Activated CD8-positive, alpha-beta memory T cell treated with anti-CD3 and anti-CD28 coated beads, Interleukin-2, amount 50 U/mL, for 24 hours (primary cell): ENCODE data around the gene CAVIN2.

ENCODE experiments used
- DNase-seq: peaks from one replicate; pipeline ENCODE4 v3.0.0-alpha.2; 2020; ENCODE audit errors: extremely low read depth

The CAVIN2 gene, protein sequence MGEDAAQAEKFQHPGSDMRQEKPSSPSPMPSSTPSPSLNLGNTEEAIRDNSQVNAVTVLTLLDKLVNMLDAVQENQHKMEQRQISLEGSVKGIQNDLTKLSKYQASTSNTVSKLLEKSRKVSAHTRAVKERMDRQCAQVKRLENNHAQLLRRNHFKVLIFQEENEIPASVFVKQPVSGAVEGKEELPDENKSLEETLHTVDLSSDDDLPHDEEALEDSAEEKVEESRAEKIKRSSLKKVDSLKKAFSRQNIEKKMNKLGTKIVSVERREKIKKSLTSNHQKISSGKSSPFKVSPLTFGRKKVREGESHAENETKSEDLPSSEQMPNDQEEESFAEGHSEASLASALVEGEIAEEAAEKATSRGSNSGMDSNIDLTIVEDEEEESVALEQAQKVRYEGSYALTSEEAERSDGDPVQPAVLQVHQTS

DNA sequence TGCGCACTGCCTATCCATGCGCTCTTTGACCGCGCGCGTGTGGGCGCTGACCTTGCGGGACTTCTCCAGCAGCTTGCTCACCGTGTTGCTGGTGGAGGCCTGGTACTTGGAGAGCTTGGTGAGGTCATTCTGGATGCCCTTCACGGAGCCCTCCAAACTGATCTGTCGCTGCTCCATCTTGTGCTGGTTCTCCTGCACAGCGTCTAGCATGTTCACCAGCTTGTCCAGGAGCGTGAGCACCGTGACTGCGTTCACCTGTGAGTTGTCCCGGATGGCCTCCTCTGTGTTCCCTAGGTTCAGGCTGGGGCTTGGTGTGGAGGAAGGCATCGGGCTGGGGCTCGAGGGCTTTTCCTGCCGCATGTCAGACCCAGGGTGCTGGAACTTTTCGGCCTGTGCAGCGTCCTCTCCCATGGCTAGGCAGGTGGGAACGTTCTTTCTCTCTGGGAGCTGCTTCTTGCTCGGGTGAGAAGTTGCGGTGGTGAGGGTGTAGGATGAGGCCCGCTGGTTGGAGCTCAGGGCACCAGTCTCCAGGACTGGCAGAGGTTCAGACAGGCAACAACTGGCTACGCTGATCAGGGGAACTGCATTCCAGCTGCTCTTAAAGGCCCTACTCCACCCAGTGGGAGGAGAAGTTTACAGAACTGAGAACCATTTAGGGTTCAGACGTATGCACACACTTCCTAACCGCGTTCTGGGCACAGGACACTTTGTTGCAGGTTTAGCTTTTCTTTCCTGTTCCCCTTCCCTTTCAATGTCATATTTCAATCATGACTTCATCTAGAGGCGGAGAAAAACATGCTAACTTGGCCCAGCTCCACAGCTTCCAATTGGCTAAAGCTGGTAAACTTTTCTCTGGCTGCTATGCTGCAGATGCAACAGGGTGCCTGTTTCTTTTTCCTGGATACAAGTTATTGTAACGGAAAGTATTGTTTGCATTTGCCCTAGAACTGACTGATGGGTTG lies at the start of gene CAVIN2:
Gene CAVIN2 (minus strand): TSS at position 574 of the 962 bp plus-strand sequence. CDS start 163 bp downstream, at position 411.
- no peak for DNase-seq

DNA sequence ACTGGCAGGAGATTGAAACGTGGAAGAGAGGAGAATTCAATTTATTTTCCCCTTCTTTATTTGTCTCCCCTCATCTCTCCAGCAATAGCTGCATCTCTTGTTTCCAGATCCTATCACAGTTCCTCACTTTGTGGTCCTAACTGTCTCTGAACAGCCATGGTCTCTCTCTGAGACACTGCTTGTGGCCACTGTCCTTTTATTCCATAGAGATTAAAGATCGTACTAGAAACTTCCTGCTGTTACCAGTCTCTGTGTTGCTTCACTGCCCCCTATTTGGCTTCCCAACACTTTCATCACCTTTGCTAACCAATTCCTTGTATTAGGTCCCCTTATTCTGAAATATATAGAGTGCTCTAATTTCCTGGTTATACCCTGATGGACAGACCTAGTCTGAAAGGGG lies 48.9 kb upstream of the CAVIN2 start:
- no peak for DNase-seq

DNA sequence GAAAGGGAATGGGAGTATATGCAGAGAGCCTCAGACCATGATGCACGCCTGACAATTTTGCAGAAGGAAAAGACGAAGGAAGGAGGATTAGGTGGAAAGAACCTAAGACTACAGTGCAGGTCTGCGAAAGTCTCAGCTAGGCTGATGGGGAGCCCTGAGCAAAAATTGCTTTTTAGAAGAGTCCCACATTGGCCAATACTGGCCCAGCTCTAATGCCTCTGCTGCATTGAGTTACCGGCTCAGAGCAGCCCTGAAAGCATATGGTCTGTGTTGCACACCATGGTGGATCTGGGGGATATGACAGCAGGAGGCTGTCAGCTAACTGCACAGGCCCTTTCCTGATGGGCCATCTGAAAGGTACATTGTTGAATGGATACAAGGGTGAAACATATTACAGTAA lies 48.3 kb upstream of the CAVIN2 start:
- DNase-seq, result no peak

DNA sequence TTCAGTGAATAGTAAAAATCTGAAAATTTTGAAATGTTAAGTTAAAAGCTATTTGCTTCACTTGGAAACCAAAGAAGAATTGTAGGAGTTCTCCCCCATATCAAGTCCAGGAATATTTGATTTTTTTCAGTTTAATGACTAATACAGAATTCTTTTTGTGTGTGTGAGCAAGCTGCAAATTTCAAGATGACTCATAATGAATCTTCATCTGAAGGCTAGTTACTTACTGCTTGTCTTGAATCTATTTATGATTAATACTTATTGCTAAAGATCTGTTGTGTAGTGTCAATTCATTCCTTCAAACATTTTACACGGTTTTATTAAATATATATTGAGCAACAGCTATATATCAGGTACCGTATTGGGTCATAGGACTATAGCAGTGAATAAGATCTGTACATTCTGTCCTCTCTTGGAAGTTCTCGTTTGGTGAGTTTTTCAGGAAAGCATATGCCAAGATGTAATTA lies 47.8 kb upstream of the CAVIN2 start:
- DNase-seq, result no peak

DNA sequence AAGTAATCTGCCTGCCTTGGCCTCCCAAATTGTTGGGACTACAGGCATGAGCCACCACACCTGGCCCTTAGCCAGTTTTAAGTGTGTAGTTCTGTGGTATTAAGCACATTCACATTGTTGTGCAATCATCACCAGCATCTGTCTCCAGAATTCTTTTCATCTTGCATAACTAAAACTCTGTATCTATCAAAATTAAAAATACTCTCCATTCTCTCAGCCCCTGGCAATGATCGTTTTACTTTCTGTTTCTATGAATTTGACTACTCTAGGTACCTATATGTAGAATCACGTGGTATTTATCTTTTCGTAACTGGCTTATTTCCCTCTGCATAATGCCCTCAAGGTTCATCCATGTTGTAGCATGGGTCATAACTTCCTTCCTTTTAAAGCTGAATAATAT lies 45.5 kb upstream of the CAVIN2 start:
- no peak for DNase-seq

DNA sequence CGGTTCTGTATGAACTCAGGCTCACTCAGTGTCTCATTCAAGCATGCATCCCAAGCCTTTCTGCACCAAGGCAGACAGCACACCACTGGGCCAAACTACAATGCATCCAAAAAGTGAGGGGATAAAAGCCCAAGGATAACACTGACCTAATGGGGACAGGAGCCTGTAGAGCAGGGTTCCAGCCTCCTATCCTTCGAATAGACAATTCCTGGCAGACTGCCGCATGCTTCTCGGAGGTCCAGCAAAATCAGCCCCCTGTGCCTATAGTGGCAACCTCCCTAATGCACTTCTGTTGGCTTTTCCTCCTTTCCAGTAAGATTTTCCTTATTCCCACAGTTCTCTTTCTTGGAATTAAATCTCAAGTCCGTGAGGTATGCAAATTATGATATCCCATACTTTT lies 44.8 kb upstream of the CAVIN2 start:
- DNase-seq, result no peak

DNA sequence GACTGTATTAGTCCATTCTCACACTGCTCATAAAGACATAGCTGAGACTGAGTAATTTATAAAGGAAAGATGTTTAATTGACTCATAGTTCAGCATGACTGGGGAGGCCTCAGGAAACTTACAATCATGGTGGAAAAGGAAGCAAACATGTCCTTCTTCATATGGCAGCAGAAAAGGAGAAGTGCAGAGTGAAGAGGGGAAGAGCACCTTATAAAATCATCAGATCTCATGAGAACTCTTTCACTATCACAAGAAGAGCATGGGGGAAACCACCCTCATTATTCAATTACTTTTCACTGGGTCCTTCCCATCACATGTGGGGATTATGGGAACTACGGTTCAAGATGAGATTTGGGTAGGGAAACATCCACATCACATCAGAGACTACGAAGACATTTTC lies 43.0 kb upstream of the CAVIN2 start:
- no peak for DNase-seq

DNA sequence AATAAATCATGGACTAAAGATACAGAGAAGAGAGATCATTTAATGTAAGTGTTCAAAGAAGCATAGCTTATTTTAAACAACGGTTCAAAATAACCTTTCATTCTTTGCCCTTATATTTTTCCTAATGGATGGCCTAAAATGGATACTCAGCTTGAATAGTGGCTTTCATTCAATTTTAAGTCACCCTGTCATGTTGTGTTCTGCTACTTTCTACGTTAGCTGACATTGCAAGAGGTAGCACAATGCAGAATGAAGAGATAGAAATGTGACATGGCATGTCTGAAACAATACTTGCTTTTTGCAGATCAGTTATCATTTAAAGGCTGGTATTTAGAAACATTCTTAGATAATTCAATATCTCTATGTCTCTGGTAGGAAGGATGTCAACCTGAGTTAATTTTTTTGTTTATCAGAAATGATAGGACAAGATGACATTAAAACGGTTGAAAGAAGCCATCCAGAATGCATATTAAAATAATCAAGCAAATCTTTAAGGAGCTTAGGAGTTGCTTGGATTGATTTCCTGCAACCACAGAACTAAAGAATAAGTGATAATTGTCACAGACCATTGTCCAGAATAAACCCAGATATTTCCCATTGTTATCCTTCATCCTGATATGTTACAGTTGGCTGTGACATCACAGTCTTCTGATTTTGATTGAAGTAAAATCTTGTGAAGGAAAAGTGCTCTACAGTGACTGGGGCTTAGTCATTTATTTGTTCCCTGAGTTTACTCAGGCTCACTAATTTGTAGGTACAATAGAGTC lies 41.7 kb upstream of the CAVIN2 start:
- DNase-seq, result no peak

DNA sequence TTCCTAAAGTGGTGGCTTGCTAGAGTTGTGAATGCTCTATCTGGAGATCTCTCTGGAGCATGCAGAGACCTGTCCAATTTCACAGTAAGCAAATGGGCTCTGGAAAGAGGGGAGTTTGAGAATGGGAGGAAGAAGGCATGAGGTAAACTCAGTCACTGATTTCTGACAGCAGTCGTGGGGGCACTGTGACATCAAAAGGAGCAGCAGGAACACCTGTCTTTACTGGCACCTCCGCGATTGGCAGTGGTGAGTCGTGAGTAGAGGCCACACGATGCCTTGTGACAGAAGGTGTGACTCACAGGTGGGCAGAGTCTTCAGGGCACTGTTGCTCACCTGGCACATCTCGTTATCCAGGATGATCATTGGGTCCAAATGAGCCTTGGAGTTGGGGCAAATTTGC lies 38.8 kb upstream of the CAVIN2 start:
- DNase-seq, result no peak

DNA sequence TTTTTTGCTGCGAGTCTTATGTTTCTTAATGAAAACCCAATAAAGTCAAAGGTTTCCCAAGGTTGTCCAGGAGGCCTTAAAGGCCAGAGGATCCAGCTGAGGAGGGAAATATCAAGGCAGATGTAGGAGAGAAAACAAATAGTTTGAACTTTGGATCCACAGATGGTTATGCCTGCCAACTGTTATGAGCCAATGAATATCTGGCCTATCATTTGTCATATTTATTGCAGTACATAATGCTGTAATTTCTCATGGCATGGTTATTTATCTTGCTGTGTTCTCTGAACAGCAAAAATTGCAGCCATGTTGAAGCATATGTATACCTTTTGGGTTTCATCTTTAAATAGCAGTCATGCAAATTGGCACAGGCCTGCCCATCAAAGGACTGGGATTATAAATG lies 38.2 kb upstream of the CAVIN2 start:
- DNase-seq, result no peak

DNA sequence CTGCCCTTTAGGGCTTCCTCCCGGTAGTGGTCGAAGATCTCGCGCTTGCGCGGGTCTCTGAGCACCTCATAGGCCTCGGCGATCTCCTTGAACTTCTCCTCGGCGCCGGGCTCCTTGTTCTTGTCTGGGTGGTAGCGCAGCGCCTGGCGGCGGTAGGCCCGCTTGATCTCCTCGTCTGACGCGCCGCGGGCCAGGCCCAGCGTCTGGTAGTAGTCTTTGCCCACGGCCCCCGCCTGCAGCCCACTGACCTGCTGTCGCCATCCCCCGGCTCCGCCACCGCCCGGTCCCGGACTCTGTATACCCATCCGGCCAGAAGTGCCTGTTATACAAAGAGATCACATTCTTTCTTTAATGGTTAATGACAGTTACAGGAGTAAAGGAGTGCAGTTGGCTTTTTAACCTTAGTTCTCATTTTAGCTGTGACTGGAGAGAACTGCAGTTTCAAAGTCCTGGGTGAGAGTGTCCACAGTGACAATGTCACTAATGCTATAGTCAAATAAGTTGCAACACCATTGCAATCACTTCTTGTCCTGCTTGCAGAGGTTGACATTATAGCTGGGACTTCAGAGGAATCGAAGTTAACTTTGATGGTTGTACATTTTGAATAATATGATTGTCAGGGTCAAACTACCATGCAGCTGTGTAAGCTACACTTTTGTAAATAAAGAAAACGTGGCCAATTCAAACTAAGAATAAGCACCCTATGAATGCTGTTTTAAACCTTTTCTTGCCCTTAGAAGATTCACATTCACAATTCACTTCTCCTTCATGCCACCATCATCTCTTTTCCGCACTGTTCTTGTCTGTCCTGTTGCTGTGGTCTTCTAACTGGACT lies 35.3 kb upstream of the CAVIN2 start:
- DNase-seq, result no peak

DNA sequence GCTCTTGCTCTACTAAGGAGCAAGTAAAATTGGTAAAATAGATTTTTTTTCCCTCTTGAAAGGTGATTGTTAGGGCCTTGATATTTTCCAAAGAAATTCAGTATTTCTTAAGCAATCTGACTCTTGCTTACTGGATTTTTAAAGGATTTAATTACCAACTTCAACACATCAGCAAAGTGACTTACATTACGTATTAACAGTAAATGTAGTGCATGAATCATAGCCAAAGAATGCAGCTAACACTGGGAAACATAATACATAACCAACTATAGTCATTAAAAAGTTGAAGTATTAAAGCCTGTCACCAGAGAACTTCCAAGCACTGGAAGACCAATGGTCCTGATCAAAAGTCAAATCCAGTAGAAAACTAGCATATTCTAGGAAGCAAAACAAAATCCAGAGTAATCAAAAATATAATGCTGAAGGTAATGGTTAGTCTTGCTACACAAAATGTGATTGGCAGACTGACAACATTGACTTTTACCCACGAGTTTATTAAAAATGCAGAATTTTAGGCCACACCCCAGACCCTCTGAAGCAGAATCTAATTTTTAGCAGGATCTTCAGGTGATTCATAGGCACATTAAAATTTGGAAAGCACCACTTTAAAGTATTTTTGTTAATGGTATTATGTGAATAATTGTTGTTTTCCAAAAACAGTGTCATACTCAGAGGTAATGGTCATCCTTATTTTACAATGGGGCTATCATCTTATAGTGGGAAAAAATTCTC lies 31.8 kb upstream of the CAVIN2 start:
- DNase-seq, result no peak

DNA sequence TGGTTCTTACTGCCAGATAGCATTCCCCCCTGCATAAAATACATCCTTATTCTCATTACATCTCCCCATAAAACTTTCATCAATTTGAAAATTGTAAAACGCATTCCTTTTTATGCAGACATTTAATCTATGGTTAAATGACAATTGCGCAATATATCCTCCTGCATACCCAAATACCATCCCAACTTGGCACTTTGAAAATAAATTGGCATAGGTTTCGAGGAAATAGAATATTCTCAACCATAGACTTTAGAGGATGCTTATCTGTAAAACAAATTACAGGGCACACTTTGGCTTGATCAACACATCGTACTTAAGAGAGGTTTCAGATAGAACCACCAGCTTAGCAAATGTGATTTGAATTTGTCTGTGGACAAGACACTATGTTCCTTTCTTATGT lies 31.0 kb upstream of the CAVIN2 start:
- no peak for DNase-seq

DNA sequence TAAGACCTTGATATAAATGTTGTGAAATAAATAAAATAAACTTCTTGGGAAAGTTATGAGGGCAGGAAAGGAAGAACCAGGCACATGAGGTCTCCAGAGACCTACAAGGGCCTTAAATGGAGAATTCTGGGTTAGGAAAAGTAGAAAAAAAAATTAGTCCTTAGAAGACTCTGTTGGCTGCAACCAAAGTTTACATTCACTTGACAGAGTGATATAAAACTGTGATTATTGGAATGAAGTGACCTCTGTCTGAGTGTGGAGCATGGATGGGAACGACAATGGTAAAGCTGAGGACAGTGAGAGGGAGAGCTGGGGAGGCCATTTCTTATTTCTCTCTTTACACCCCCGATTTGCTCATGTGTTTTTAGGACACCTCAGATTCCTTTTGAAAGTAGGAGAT lies 29.0 kb upstream of the CAVIN2 start:
- DNase-seq, result no peak

DNA sequence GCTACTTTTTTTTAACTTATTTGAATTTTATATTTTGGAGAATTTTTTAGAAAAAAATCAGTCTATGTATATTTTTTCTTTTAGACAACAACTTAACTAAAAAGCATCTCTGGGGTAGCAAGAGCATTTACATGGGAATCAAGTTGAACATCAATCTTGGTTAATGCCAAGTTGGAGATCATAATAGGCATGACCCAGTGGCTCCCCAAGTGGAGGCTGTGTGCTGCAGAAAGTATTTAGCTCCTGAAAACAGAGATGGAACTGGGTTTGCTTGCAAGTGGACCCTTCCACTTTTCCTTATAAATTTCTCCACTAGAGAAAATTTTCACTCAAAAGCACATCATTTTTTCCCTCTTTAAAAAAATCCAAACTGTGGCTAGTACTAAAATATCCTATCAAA lies 23.9 kb upstream of the CAVIN2 start:
- DNase-seq, result no peak

DNA sequence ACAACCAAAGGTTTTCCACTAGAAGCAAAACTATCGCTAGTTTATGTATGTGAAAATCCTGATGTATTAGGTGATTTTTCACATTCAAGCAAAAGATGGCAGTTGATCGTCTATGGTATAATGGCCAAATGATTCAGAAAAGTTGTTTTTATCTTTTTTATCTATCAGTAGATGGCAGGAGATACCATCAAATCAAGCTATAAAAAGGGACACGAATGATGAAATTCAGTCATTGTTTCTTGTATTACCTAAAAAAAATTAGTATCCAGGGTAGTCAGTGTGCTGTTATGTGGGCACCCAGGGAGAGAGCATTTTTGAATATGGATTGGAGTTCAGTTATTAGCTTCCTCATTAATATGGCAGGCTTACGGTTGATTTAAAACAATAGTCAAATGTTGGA lies 22.9 kb upstream of the CAVIN2 start:
- DNase-seq, result no peak

DNA sequence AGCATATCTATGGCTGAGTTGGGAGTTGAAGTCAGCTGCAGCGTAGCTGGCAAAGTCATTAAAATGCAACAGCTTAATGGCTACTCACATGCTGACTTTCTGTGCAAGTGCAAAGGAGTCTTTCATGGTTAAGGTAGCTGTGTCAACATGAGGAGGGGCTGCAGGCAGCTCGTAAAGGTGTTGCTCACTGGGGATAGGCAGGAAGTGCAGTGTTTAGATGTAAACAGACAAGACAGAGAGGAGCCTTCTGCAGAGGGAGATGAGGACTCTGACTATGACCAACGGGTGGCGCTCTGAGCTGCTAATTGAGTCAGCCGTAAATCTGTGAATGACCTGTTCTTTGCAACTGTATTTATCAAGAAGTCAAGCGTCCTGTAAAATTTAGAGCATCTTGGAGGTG lies 22.3 kb upstream of the CAVIN2 start:
- DNase-seq, result no peak

DNA sequence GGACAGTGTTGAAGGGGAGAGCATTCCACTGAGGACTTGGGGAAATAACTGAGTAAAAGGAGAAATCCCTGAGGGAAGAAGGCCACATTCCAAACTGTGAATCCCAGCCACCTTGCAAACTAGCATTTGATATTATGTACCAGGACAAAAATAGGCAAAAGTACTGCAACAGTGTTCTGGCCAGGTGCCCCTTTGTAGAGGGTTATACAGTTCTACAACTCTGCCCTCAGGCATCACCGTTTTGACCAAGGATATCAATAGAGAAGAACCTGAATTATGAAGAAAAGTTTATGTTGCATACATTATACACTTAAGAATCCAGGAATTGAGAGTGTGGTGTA lies 20.6 kb upstream of the CAVIN2 start:
- no peak for DNase-seq

DNA sequence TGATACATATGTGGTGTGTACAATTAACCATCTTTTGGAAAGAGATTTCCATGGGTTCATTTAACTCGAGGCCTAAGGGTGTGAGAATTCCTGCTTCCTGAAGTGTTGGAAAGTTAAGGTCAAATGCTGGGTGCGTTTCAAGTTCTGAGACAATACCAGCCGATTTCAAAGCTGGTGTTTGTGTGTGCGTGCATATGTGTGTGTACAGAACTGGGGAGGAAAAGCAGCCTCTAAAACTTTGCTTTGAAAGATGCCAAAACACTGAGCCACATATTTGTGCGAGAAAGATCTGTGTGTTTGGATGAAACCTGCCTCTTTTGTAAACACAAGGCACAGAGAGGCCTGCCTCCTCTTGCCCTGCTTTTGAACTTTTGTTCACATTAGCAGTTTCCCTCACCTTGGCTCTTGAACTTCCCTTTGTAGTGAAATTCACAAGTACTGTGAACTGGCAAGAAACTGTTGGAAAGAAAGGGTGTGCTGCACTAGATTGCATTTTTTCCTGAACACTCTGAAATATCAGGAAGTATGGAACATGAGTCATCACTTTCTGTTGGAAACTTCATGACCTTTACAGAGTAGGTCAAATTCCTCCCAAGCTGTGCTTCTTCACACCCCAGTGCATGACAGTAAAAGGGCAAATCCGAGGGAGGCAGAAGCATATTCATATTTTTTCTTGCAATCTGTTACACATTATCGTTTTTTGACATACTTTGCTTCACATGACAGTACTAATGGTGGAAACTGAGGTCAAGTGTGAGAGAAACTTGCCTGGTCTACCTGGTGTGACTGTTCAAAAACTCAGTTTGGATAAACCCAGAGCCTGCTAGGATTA lies 20.0 kb upstream of the CAVIN2 start:
- DNase-seq, result no peak

DNA sequence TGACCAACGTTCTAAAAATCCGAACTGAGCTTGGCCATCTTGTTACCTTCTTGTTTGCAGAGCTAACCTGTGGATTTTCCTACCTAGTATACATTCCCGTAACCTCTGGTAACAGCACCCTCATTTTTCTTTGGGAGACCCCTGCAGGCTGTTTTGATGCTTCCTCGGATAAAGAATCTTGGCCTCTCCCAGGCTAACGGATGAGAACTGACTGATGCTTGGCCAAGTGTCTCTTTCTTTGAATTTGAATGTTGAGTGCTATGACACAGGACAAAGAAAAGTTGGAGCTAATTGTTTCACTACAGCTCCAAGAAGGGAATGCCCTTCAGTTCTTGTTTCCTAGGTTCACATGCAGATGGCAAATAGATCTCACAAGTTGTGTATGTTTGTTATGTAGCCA lies 19.3 kb upstream of the CAVIN2 start:
- DNase-seq, result no peak
